ENCODE results near the gene DNAI7. TPM values are rescaled to one million over a fixed set of nuclear protein-coding genes. Genes with fewer than 3 reads are reported as not detected.
A peak's percentile ranks its signal among the peaks of the same experiment; 100 is the strongest.

The DNAI7 gene
- polyA plus RNA-seq, 4 donors = 5.0 to 8.4 (median 7.1) TPM

GRCh38 chr12:25186038-25186787 lies 8.7 kb downstream of the DNAI7 start:
- DNase-seq (ENCODE audit: low read depth in 4 of 4, low spot score in 2 of 4) = no peak

- DNase-seq (ENCODE audit: low read depth in 4 of 4, low spot score in 2 of 4) = no peak
These were observed 10.8 kb downstream of the DNAI7 start for GRCh38 chr12:25184132-25184531.

DNA sequence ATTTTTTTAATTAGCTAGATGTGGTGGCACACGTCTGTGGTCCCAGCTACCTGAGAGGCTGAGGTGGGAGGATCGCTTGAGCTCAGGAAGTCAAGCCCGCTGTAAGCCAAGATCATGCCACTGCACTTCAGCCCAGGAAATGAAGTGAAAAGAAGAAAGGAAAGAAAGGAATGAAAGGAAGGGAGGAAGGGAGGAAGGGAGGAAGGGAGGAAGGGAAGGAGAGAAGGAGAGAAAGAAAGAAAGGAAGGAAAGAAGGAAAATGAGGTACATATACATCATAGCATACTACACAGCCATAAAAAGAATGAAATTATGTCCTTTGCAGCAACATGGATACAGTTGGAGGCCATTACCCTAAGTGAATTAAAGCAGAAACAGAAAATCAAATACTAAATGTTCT lies 12.2 kb downstream of the DNAI7 start:
- no peak for DNase-seq (ENCODE audit: low read depth in 4 of 4, low spot score in 2 of 4)

DNA sequence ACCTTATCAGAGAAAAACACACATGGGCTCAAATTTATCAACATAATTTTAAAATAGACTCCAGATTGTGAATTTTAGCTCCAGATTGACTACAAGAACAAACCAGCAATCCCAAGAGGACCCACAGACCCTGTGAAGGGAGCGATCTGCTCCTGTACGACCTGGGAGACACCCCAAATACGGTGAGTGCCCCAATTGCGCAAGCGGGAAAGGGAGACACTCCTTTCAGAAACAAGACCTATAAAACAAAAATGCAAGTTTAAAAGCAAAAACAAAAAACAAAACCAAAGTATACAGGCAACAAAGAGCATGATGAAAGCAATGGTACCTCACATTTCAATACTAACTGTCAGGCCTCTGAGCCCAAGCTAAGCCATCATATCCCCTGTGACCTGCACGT lies 32.1 kb downstream of the DNAI7 start:
- no peak for DNase-seq (ENCODE audit: low read depth in 4 of 4, low spot score in 2 of 4)

DNA sequence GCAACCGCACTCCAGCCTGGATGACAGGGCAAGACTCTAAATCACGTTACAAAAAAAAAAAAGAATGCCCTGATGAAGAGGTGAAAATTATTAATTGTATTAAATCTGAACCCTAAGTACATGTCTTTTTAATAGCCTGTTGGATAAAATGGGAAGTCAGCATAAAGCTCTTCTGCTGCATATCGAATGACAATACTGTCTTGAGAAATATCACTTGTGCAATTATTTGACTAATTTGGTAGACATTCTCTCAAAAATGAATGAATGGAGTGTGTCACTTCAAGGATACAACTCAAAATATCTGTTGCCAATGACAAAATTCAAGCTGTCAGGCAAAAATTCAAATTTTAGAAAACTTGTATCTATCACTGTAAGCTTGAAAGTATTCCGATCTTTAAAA lies 38.9 kb downstream of the DNAI7 start:
- DNase-seq (ENCODE audit: low read depth in 4 of 4, low spot score in 2 of 4) = no peak

- DNase-seq (ENCODE audit: low read depth in 4 of 4, low spot score in 2 of 4) = peak in 1 of 4 donors; percentile 32
These were observed 39.9 kb downstream of the DNAI7 start for GRCh38 chr12:25155022-25155576.

- DNase-seq (ENCODE audit: low read depth in 4 of 4, low spot score in 2 of 4) = no peak
These were observed 42.9 kb downstream of the DNAI7 start for GRCh38 chr12:25152055-25152454.

GRCh38 chr12:25151476-25151875 lies 43.5 kb downstream of the DNAI7 start:
- DNase-seq (ENCODE audit: low read depth in 4 of 4, low spot score in 2 of 4) = peak in 2 of 4 donors; percentile 18 to 43

DNA sequence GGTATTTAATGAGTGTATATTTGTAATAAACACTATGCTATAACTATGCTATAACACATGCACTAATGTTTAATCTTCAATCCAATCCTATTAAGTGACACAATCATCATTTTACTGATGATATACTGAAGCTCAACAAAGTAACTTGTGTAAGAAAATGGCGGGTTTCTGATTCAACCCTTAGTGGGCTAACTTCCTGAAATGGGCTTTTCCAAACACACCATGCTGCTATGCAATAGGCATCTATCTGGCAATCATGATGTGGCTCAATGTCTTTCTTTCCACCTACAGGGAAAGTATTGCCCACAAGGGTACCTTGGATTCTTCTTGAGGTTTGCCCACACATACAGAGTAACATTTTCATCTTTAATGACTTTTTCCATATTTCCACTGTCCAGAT lies 48.3 kb downstream of the DNAI7 start:
- no peak for DNase-seq (ENCODE audit: low read depth in 4 of 4, low spot score in 2 of 4)

DNA sequence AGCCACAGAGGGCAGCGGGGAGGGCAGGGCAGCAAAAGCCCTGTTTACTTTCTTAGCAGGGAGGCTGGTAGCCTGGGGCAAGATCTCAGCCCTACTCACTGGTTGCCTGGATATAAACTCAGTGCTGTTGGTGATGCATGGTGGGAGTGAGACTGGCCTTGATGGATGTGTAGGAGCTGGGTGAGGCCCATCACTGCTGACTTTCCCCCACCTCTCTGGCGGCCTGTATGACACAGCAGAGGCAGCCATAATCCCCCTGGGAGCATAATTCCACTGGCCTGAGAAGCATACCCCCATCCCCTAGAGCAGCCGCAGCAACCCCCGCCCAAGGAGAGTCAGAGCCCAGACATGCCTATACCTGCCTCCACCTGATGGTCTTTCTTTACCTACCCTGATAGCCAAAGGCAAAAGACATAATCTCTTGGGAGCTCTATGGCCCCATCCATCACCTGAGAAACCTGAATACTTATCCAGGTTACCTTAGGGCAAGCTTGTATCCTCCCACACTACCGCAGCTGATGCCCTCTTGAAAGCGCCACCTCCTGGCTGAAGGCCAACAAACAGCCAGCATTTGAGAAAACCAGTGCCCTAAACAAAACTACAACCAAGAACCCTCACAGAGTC lies 59.3 kb downstream of the DNAI7 start:
- DNase-seq (ENCODE audit: low read depth in 4 of 4, low spot score in 2 of 4) = no peak

DNA sequence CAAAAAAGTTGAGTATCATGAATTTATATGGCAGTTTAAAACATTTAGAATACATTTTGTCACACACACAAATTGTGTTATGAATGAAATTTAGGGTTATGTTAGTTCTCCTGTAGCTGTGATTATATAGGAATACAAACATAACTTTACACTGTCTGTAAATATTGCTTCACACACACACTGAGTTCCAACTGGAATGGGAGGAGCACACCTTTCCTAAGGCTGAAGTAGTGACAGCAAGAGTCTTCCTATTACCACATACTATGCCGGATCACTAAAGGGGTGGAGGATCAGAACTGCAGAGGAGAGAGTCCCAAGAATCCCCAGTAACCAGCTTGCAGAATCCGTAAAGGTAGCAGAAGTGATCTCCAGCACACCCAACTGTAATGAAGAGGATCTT lies 63.7 kb downstream of the DNAI7 start:
- no peak for DNase-seq (ENCODE audit: low read depth in 4 of 4, low spot score in 2 of 4)

- no peak for DNase-seq (ENCODE audit: low read depth in 4 of 4, low spot score in 2 of 4)
These were observed 64.2 kb downstream of the DNAI7 start for GRCh38 chr12:25130741-25131188.

DNA sequence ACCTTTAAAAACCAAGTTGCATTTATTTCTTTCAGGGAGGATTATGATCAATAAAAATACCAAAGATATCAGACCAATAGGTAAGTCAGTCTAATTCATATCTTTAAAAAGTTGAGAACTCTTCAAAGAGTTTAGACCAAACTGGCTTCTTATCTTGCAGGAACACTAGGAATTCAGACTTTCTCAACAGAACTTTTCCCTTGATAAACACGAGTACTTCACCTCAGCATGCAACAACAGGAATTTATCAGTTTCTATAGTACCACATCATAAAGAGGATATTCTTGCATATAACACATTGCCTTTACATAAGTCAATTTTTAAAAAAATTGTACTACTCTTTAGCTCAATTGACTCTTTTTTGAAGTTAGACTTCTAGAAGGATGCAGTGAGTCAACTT lies 68.2 kb downstream of the DNAI7 start:
- no peak for DNase-seq (ENCODE audit: low read depth in 4 of 4, low spot score in 2 of 4)

GRCh38 chr12:25126101-25126500 lies 68.9 kb downstream of the DNAI7 start:
- no peak for DNase-seq (ENCODE audit: low read depth in 4 of 4, low spot score in 2 of 4)

DNA sequence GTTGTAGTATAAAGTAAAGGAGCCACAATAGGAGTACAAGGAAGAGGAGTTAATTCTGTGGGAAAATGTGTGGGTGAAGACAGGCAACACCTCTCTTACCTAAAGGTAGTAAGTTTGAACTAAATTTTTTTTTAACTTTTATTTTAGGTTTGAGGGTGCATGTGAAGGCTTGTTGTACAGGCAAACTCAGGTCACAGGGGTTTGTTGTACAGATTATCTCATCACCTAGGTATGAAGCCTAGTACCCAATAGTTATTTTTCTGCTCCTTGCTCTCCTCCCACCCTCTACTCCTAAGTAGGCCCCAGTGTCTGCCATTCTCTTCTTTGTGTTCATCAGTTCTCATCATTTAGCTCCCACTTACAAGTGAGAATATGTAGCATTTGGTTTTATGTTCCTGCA lies 70.5 kb downstream of the DNAI7 start:
- DNase-seq (ENCODE audit: low read depth in 4 of 4, low spot score in 2 of 4) = no peak

DNA sequence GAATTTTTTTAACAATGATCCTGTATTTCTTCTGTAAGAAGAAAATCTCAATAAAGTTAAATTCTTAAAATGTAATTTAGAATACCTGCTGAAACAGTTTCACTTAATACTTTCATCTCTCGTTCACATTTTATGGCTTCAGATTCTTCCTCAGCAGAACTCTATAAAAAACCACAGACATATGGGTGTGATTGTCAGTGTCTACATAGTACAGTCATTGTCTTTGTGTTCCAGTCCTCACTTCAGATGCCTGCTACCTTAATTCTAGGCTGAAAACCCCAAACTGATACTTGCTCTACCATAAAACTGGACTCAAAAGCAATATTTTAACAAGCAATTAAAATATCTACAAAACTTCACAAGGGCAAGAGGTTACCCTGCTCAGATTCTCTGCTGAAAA lies 71.8 kb downstream of the DNAI7 start:
- no peak for DNase-seq (ENCODE audit: low read depth in 4 of 4, low spot score in 2 of 4)

DNA sequence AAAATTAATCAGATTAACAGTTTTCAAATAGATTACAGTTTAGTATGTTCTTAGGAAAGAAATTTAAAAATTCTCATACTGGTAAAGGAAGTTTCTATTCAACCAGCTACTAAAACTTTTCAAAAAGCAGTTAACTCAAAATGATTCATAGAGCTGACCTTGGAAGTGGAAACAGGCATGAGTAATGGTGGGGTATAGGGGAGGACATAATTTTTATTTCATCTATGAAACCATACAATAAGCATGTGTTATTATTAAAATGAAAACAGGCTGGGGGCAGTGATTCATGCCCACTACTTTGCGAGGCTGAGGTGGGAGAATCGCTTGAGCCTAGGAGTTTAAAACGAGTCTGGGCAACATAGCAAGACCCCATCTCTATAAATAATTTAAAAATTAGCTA lies 73.0 kb downstream of the DNAI7 start:
- DNase-seq (ENCODE audit: low read depth in 4 of 4, low spot score in 2 of 4) = no peak

- no peak for DNase-seq (ENCODE audit: low read depth in 4 of 4, low spot score in 2 of 4)
These were observed 73.8 kb downstream of the DNAI7 start for GRCh38 chr12:25121110-25121509.

- no peak for DNase-seq (ENCODE audit: low read depth in 4 of 4, low spot score in 2 of 4)
These were observed 75.9 kb downstream of the DNAI7 start for GRCh38 chr12:25119020-25119419.

GRCh38 chr12:25115677-25116076 lies 79.3 kb downstream of the DNAI7 start:
- no peak for DNase-seq (ENCODE audit: low read depth in 4 of 4, low spot score in 2 of 4)

- DNase-seq (ENCODE audit: low read depth in 4 of 4, low spot score in 2 of 4) = no peak
These were observed 81.3 kb downstream of the DNAI7 start for GRCh38 chr12:25113651-25114050.

DNA sequence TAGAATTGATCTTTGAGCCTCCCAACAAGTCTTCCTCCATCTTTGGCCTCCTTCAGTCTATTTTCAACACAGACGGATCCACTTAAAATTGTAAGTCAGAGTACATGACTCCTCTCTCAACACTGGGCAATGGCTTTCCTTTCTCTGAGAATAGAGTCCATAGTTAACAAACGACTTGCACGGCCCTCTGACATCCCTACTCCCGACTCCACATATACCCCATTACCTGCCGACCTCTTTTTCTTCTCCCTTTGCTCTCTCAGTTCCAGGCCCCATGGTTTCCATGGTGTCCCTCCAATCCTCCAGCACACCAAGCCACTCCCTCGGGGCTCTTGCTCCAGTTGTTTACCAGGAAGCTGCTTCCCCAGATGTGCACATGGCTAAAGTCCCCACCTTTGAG lies 84.7 kb downstream of the DNAI7 start:
- DNase-seq (ENCODE audit: low read depth in 4 of 4, low spot score in 2 of 4) = no peak

Data from left renal cortex interstitium (tissue), 4 donors.